ENCODE measurements around the gene SHANK1.

SHANK1 gene

GRCh38 chr19:50736338-50736737 lies 16.7 kb upstream of the SHANK1 start:
- intact Hi-C loops (cut with DNase I) = no loop called here

GRCh38 chr19:50735869-50736268 lies 16.3 kb upstream of the SHANK1 start:
- intact Hi-C loops (cut with DNase I) = no loop called here

More at GRCh38 chr19:50736338-50736737, 16.7 kb upstream of the SHANK1 start:
- DNase-seq = no peak

GRCh38 chr19:50729894-50730293 lies 10.3 kb upstream of the SHANK1 start:
- DNase-seq = no peak
- intact Hi-C loops (cut with DNase I) = no loop called here

More at GRCh38 chr19:50735869-50736268, 16.3 kb upstream of the SHANK1 start:
- DNase-seq = no peak

GRCh38 chr19:50728084-50728737 lies 8.6 kb upstream of the SHANK1 start:
- DNase-seq = peak; percentile 63 to 93 (median 84)
- intact Hi-C loops (cut with DNase I) = no loop called here

GRCh38 chr19:50725911-50726230 lies 6.3 kb upstream of the SHANK1 start:
- no peak for DNase-seq
- intact Hi-C loops (cut with DNase I) = no loop called here

GRCh38 chr19:50725218-50725910 lies 5.8 kb upstream of the SHANK1 start:
- DNase-seq = no peak

GRCh38 chr19:50724522-50725217 lies 5.1 kb upstream of the SHANK1 start:
- intact Hi-C loops (cut with DNase I) = loop anchor here (5.0 kb wide), 1 partner anchor 58 kb away; no protein-coding TSS in a partner anchor
- peak; percentile 98 to 100 (median 99) for DNase-seq

More at GRCh38 chr19:50725218-50725910, 5.8 kb upstream of the SHANK1 start:
- intact Hi-C loops (cut with DNase I) = no loop called here

- intact Hi-C loops (cut with DNase I) = loop anchor here (5.0 kb wide), 1 partner anchor 58 kb away; no protein-coding TSS in a partner anchor
- peak in 1 of 42 donors; percentile 8 for DNase-seq
These were observed 4.3 kb upstream of the SHANK1 start for GRCh38 chr19:50723735-50724521.

- intact Hi-C loops (cut with DNase I) = loop anchor here (5.0 kb wide), 1 partner anchor 59 kb away; no protein-coding TSS in a partner anchor
- no peak for DNase-seq
These were observed 3.5 kb upstream of the SHANK1 start, which contains the start of gene CLEC11A for GRCh38 chr19:50723069-50723468. Gene CLEC11A, plus strand, starts transcription at chr19:50723364. Its CDS starts 162 bp downstream, at chr19:50723526.

GRCh38 chr19:50722201-50723013 lies 2.8 kb upstream of the SHANK1 start:
- intact Hi-C loops (cut with DNase I) = loop anchor here (5.0 kb wide), 1 partner anchor 60 kb away; no protein-coding TSS in a partner anchor
- DNase-seq = no peak

GRCh38 chr19:50721441-50722137 lies 2.0 kb upstream of the SHANK1 start:
- peak in 12 of 42 donors; percentile 14 to 74 (median 39) for DNase-seq
- intact Hi-C loops (cut with DNase I) = loop anchor here (5.0 kb wide), 1 partner anchor 61 kb away; no protein-coding TSS in a partner anchor

GRCh38 chr19:50720921-50721381 lies 1.3 kb upstream of the SHANK1 start:
- DNase-seq = peak in 25 of 42 donors; percentile 4 to 77 (median 43)
- intact Hi-C loops (cut with DNase I) = loop anchor here (5.0 kb wide), 1 partner anchor 61 kb away; no protein-coding TSS in a partner anchor

GRCh38 chr19:50720181-50720920 lies 749 bp upstream of the SHANK1 start:
- no peak for DNase-seq
- intact Hi-C loops (cut with DNase I) = loop anchor here (5.0 kb wide), 1 partner anchor 62 kb away; no protein-coding TSS in a partner anchor

- no peak for DNase-seq
- intact Hi-C loops (cut with DNase I) = no loop called here
These were observed 525 bp downstream of the SHANK1 start for GRCh38 chr19:50719119-50719435.

GRCh38 chr19:50718255-50719118 lies 1.1 kb downstream of the SHANK1 start:
- intact Hi-C loops (cut with DNase I) = no loop called here
- peak in 39 of 42 donors; percentile 25 to 86 (median 59) for DNase-seq

- intact Hi-C loops (cut with DNase I) = no loop called here
- no peak for DNase-seq
These were observed 1.7 kb downstream of the SHANK1 start for GRCh38 chr19:50717891-50718254.

Data from head of caudate nucleus (tissue), 42 donors.